Loucy (cell line): ENCODE measurements around the gene KLHL6.

ENCODE experiments used
- EZH2phosphoT487 ChIP-seq: fragments of 200-600 bp; IDR thresholded peaks from 2 replicates; pipeline ENCODE4 v1.6.1; 2018; ENCODE audit warnings: antibody characterized with exemption, mild to moderate bottlenecking, moderate library complexity, borderline replicate concordance
- TF ChIP-seq, protein P1 (sequence below): fragments of 200-600 bp; sonication (generic); conservative IDR thresholded peaks from 2 replicates; pipeline ENCODE4 v1.5.1; 2014; ENCODE audit warnings: mild to moderate bottlenecking, antibody characterized with exemption, low read length

DNA sequence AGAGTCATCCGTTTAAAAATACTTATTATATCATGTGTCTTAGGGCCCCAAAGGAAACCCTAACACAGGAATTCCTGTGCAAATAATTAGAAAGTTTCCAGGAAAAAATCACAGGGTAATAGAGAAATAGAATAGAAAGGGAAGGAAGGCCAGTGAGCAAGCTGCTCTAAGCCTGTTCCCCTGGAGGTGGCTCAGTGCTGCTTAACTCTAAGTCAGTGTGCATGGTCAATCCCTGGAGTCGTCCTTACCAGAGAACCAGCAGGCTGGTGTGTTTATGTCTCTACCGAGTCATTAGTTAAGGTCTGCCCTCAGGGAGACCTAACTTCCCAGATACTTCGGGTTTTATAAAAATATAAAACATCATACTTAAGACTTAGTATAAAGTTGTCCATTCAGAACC lies 106.1 kb downstream of the KLHL6 start:
- TF ChIP-seq, protein P1, sequence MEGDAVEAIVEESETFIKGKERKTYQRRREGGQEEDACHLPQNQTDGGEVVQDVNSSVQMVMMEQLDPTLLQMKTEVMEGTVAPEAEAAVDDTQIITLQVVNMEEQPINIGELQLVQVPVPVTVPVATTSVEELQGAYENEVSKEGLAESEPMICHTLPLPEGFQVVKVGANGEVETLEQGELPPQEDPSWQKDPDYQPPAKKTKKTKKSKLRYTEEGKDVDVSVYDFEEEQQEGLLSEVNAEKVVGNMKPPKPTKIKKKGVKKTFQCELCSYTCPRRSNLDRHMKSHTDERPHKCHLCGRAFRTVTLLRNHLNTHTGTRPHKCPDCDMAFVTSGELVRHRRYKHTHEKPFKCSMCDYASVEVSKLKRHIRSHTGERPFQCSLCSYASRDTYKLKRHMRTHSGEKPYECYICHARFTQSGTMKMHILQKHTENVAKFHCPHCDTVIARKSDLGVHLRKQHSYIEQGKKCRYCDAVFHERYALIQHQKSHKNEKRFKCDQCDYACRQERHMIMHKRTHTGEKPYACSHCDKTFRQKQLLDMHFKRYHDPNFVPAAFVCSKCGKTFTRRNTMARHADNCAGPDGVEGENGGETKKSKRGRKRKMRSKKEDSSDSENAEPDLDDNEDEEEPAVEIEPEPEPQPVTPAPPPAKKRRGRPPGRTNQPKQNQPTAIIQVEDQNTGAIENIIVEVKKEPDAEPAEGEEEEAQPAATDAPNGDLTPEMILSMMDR = peak; percentile 17; the same call in 1 of the 2 replicates
- TF ChIP-seq EZH2phosphoT487 = no peak
